Pulmonary artery endothelial cell (primary cell): ENCODE results near the gene CPT1A. TPM values are rescaled to one million over a fixed set of nuclear protein-coding genes. Genes with fewer than 3 reads are reported as not detected.

Experiments used
- DNase-seq: peaks from one replicate; pipeline ENCODE4 v3.0.0-alpha.2; 2011; ENCODE audit warnings: low read depth, low spot score
- total RNA-seq: library from RNA; depleted of rRNA; stranded (reverse); fragments of >200 nt; gene quantifications from 2 replicates; pipeline ENCODE4 v1.2.3, GENCODE V29; 2014

Gene CPT1A
- total RNA-seq, 1 donor from 2014 or later, result 70.6 TPM

DNA sequence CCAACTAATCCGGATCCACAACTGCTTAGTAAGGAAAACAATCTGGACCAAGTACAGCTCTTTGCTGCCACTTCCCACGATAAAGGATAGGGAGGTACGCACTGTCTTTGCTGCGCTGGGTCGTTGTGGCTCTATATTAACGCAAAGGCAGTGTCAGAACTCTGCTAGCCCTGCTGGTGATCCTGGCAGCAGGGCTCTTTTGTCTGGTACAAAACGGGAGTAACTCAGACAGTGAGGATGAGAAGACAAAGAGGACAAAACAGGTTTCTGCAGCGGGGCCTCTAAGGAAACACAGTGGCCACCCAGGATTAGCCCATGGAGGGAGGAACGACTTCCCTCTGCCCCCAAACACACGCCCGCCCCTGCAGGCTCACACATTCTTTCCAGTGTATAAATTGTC is 131.3 kb downstream of the CPT1A start:
- no peak for DNase-seq

DNA sequence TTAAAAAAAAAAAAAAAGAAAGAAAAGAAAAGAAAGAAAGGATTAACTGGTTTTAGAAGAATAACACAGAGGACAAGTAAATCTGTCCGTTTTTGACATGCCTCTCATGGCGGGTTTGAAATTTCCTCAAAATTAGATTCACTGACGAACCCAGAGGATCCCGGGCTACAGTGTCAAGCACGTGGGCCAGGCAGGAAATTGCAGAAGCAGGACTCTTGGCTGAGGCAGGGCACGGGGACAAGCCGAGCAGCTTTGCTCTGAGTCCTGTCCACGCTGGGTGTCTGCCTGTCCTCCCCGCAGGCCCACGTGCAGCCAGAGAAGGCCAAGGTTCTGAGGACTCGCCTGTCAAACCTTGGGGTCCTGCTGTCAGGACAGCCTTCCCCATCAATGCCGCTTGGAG is 132.7 kb downstream of the CPT1A start:
- no peak for DNase-seq

DNA sequence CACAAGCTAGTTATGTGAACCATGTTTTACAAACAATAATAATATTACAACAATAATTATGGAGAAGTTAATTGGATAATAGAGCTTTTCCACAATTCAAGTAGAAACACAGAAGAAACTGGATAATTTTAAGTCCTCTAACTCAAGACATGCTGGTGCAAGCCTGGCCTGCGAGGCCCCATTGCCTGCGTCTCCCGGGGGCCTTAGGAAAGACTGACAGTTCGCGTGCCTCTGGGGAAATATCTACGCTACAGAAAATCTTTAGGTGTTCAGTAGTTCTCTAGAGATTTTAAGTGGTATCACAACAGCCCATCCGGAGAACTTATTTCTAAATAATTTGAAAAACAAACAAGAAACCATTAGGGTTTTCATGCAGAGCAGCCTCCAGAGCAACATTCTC is 134.2 kb downstream of the CPT1A start:
- DNase-seq, result no peak

DNA sequence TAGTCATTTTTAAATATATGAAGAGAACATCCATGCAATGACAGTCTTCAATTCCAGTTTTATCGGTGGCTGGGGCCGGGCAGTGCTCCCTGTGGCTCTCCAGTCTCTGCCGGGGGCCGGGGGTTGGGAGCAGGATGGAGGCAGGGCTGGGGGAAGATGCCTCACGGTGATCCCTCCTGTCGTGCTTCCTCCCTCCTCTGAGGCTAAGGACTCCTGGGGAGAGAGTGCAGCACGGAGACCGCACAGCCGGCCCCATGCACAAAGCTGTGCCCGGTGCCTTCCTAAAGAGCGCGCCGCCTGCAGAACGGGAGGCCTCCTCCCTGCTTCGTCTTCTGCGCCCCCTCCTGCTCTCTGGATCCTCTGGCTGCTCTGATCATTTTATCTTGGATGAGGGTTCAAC is 136.8 kb downstream of the CPT1A start:
- DNase-seq, result no peak

Other genes starting within 250 kb of the CPT1A start
- gene GAL, start 157.4 kb downstream of the CPT1A start, total RNA-seq, result 1.3 and 1.8 TPM in 2 replicates
- 1.5 and 1.9 TPM in 2 replicates for gene TESMIN, start 90.4 kb downstream of the CPT1A start, total RNA-seq
- 58.6 and 88.8 TPM in 2 replicates for gene MRPL21, start 61.9 kb upstream of the CPT1A start, total RNA-seq
- 9.1 and 13.4 TPM in 2 replicates for gene IGHMBP2, start 62.0 kb upstream of the CPT1A start, total RNA-seq
- gene MRGPRD, start 139.1 kb upstream of the CPT1A start, total RNA-seq, result not detected in 2 replicates
- gene MRGPRF, start 171.3 kb upstream of the CPT1A start, total RNA-seq, result not detected in 2 replicates
- 8.4 and 11.3 TPM in 2 replicates for gene TPCN2, start 207.0 kb upstream of the CPT1A start, total RNA-seq